Keratinocyte (primary cell): ENCODE measurements around the gene ACSS1. TPM values are rescaled to one million over a fixed set of nuclear protein-coding genes. Genes with fewer than 3 reads are reported as not detected.

Source experiments
- DNase-seq: peaks from one replicate; pipeline ENCODE4 v3.0.0-alpha.2; 2011; ENCODE audit warnings: low read depth, missing footprints, low spot score
- FAIRE-seq: peaks from 2 replicates; lab custom pipeline; 2011; peaks lifted over from hg19 to GRCh38; lab: Jason Lieb, UNC
- H2AFZ ChIP-seq: 2 replicates; pipeline ENCODE4 v1.6.0; 2012; ENCODE audit warnings: low read length, control low read depth, inconsistent platforms; ENCODE audit not compliant: control insufficient read depth
- H3K27ac ChIP-seq: 2 replicates; pipeline ENCODE4 v1.5.1; 2011; ENCODE audit warnings: low read length; ENCODE audit not compliant: control insufficient read depth, insufficient read depth
- H3K27me3 ChIP-seq: 3 replicates; pipeline ENCODE4 v1.6.0; 2011; ENCODE audit warnings: low read length; ENCODE audit not compliant: control insufficient read depth, insufficient read depth; ENCODE audit errors: extremely low read depth
- H3K36me3 ChIP-seq, 2 experiments: 2 replicates in 1 of 2; 3 replicates in 1 of 2; pipeline ENCODE4 v1.5.1; 2011; ENCODE audit warnings: low read length in 2 of 2, mild to moderate bottlenecking in 1 of 2; ENCODE audit not compliant: control insufficient read depth in 2 of 2, insufficient read depth in 2 of 2; ENCODE audit errors: extremely low read depth in 1 of 2
- H3K4me1 ChIP-seq: 3 replicates; pipeline ENCODE4 v1.5.1; 2011; ENCODE audit warnings: low read length; ENCODE audit not compliant: control insufficient read depth, insufficient read depth; ENCODE audit errors: extremely low read depth
- H3K4me2 ChIP-seq: 3 replicates; pipeline ENCODE4 v1.6.0; 2011; ENCODE audit warnings: low read depth, low read length; ENCODE audit not compliant: control insufficient read depth, insufficient read depth; ENCODE audit errors: extremely low read depth
- H3K4me3 ChIP-seq, 3 experiments: fragments of 200-600 bp in 1 of 3; sonication (generic) in 1 of 3; 2 replicates in 2 of 3; 3 replicates in 1 of 3; pipeline ENCODE4 v1.5.1; 2011 to 2016; ENCODE audit warnings: low read length in 3 of 3, mild to moderate bottlenecking in 3 of 3, control low read depth in 2 of 3, inconsistent platforms in 1 of 3, low read depth in 1 of 3, mixed read lengths in 1 of 3, mixed run types in 1 of 3, moderate library complexity in 1 of 3; ENCODE audit not compliant: control insufficient read depth in 2 of 3, insufficient read depth in 2 of 3; ENCODE audit errors: extremely low read depth in 1 of 3
- H3K79me2 ChIP-seq: 2 replicates; pipeline ENCODE4 v1.6.0; 2012; ENCODE audit warnings: low read length; ENCODE audit not compliant: control insufficient read depth, insufficient read depth
- H3K9ac ChIP-seq: 3 replicates; pipeline ENCODE4 v1.6.0; 2011; ENCODE audit warnings: low read length; ENCODE audit not compliant: control insufficient read depth, insufficient read depth; ENCODE audit errors: extremely low read depth
- H3K9me1 ChIP-seq: 3 replicates; pipeline ENCODE4 v1.6.0; 2011; ENCODE audit warnings: low read length; ENCODE audit not compliant: control insufficient read depth, insufficient read depth; ENCODE audit errors: extremely low read depth
- H3K9me3 ChIP-seq: 2 replicates; pipeline ENCODE4 v1.5.1; 2012; ENCODE audit warnings: low read depth, low read length; ENCODE audit not compliant: control insufficient read depth
- H4K20me1 ChIP-seq: 3 replicates; pipeline ENCODE4 v1.6.0; 2011; ENCODE audit warnings: low read length; ENCODE audit not compliant: control insufficient read depth, insufficient read depth; ENCODE audit errors: extremely low read depth
- EZH2 ChIP-seq: IDR thresholded peaks from one replicate; pipeline ENCODE4 v1.6.1; 2012; ENCODE audit warnings: inconsistent platforms, mild to moderate bottlenecking, low read length, moderate library complexity
- dilution Hi-C: fragments of 300-500 bp; cut with MboI; formaldehyde crosslinking; loops from one replicate; pipeline ENCODE4 v1.7.0; 2020; ENCODE audit warnings: low sequenced_read_pairs; ENCODE audit not compliant: extremely low pct_ligation_motif_present
- polyA plus RNA-seq, 5 experiments: library from polyadenylated mRNA; depleted of rRNA in 3 of 5; stranded (reverse) in 3 of 5; stranded (forward) in 1 of 5; unstranded in 1 of 5; fragments of >200 nt; gene quantifications; 1 replicate in 1 of 5; 2 replicates in 3 of 5; 3 replicates in 1 of 5; pipeline versions ENCODE4 v1.2.1 to v1.2.3, GENCODE V29; 2011 to 2012; ENCODE audit warnings: missing spikeins in 2 of 5, low read depth in 1 of 5, low replicate concordance in 1 of 5
- TF ChIP-seq, protein P1 (sequence below), 3 experiments: IDR thresholded peaks in 1 of 3; conservative IDR thresholded peaks in 1 of 3; optimal IDR thresholded peaks in 1 of 3; 2 replicates in 2 of 3; 3 replicates in 1 of 3; pipeline versions ENCODE3 to v1.5.1; 2011; ENCODE audit warnings: low read length in 3 of 3, mild to moderate bottlenecking in 3 of 3, moderate library complexity in 2 of 3, control low read depth in 1 of 3, inconsistent platforms in 1 of 3; ENCODE audit not compliant: insufficient read depth in 2 of 3; ENCODE audit errors: extremely low read depth in 1 of 3

ACSS1 gene
- polyA plus RNA-seq, 1 donor (not counting 4 experiments of a cell fraction or from before 2014, with no cell fraction given): 1.5 TPM

DNA sequence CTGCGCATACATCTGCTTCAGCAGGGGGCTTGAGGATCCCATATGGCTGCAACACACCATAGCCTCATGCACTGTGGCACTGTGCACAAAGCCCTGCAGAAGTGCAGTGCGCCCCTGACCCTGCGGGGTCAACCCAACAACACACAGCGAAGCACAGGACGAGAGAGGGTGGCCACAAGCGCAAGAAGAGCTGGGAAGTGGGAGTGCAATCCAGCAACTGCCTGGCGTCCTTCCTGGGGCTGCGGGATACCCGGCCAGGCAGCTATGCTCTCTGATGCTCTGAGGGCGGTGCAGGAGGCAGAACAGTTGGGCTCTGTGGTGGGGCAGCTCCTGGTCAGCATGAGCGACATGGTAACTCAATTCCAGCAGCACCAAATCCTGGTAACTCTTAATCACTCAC, 5.6 kb upstream of the ACSS1 start:
- no peak overlapping the region for H3K4me3 ChIP-seq
- no peaks in the 10 kb centered on the region for H3K79me2 ChIP-seq
- DNase-seq (no peak), FAIRE-seq (no peak)
- H3K36me3 ChIP-seq: no peaks in the 10 kb centered on the region
- no peaks in the 10 kb centered on the region for H3K9me3 ChIP-seq
- H3K27me3 ChIP-seq: peaks cover 58% of the 10 kb centered on the region
- TF ChIP-seq, protein P1, sequence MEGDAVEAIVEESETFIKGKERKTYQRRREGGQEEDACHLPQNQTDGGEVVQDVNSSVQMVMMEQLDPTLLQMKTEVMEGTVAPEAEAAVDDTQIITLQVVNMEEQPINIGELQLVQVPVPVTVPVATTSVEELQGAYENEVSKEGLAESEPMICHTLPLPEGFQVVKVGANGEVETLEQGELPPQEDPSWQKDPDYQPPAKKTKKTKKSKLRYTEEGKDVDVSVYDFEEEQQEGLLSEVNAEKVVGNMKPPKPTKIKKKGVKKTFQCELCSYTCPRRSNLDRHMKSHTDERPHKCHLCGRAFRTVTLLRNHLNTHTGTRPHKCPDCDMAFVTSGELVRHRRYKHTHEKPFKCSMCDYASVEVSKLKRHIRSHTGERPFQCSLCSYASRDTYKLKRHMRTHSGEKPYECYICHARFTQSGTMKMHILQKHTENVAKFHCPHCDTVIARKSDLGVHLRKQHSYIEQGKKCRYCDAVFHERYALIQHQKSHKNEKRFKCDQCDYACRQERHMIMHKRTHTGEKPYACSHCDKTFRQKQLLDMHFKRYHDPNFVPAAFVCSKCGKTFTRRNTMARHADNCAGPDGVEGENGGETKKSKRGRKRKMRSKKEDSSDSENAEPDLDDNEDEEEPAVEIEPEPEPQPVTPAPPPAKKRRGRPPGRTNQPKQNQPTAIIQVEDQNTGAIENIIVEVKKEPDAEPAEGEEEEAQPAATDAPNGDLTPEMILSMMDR (optimal IDR thresholded peaks at IDR 0.05 in 1 of 3, IDR thresholded peaks at IDR 0.05 in 1 of 3, conservative IDR thresholded peaks at IDR 0.05 in 1 of 3; ENCODE audit: extremely low read depth in 1 of 3, insufficient read depth in 2 of 3, low read length in 3 of 3): no peak
- no peak for TF ChIP-seq EZH2
- no peaks in the 10 kb centered on the region for H3K9me1 ChIP-seq
- H3K4me2 ChIP-seq: no peak overlapping the region
- peaks cover under 1% of the 10 kb centered on the region for H3K4me1 ChIP-seq
- H3K9ac ChIP-seq: no peak overlapping the region
- no peaks in the 10 kb centered on the region for H4K20me1 ChIP-seq
- dilution Hi-C loops: no loop called here
- no peak overlapping the region for H3K27ac ChIP-seq
- H2AFZ ChIP-seq: no peak overlapping the region

GRCh38 chr20:25062841-25063240, 4.9 kb upstream of the ACSS1 start:
- Histone ChIP-seq H3K4me1 (peaks cover 3% of the 10 kb centered on the region), H3K27ac (no peak overlapping the region), H3K9me1 (no peaks in the 10 kb centered on the region), H3K9me3 (no peaks in the 10 kb centered on the region), H3K4me2 (no peak overlapping the region), H3K79me2 (no peaks in the 10 kb centered on the region), H3K9ac (no peak overlapping the region), H3K27me3 (peaks cover 60% of the 10 kb centered on the region), H4K20me1 (no peaks in the 10 kb centered on the region), H3K4me3 (no peak overlapping the region), H2AFZ (no peak overlapping the region), H3K36me3 (no peaks in the 10 kb centered on the region)
- dilution Hi-C loops: no loop called here
- TF ChIP-seq EZH2: no peak
- TF ChIP-seq, protein P1 (optimal IDR thresholded peaks at IDR 0.05 in 1 of 3, IDR thresholded peaks at IDR 0.05 in 1 of 3, conservative IDR thresholded peaks at IDR 0.05 in 1 of 3; ENCODE audit: extremely low read depth in 1 of 3, insufficient read depth in 2 of 3, low read length in 3 of 3): no peak
- no peak for DNase-seq
- FAIRE-seq: no peak
